ENCODE measurements around the gene NHSL2. TPM values are rescaled to one million over a fixed set of nuclear protein-coding genes. Genes with fewer than 3 reads are reported as not detected.
A peak's percentile ranks its signal among the peaks of the same experiment; 100 is the strongest.

The NHSL2 gene
- total and polyA plus RNA-seq, 8 donors, result under 0.01 to 6.4 (median 1.7) TPM

DNA sequence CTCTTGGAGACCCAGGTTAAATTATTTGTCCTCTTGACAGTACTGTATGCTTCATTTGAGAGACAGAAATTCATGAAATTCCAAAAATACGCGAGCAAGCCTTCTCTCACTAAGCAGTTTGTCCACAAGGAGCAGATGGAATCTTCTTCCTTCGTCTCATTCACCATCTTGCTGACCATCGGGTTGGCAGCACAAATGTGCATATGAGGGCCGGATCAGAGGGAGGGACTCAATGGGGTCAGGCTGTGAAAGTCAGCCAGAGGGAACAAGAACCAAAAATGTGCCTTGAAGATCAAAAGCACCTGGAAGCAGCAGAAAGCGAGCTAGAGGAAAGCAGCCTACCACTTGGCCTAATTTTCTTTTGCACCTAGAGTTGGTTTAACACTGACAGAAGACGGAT is 16.4 kb downstream of the NHSL2 start:
- H3K27me3 ChIP-seq, result peaks cover 0 to 3% (median 0%) of the 10 kb centered on the region in 3 donors
- no peak overlapping the region for H3K27ac ChIP-seq
- H3K4me1 ChIP-seq, result no peaks in the 10 kb centered on the region
- H3K9me3 ChIP-seq, result peaks cover 0 to 5% (median 0%) of the 10 kb centered on the region in 4 donors
- intact Hi-C loops (cut with DNase I; ENCODE audit: low total_unique reads), result no loop called here
- H3K36me3 ChIP-seq, result no peaks in the 10 kb centered on the region
- TF ChIP-seq POLR2AphosphoS5 (IDR thresholded peaks at IDR 0.05) (no peak), POLR2A (IDR thresholded peaks at IDR 0.05) (no peak), EP300 (IDR thresholded peaks at IDR 0.05) (no peak)
- TF ChIP-seq, protein P1, sequence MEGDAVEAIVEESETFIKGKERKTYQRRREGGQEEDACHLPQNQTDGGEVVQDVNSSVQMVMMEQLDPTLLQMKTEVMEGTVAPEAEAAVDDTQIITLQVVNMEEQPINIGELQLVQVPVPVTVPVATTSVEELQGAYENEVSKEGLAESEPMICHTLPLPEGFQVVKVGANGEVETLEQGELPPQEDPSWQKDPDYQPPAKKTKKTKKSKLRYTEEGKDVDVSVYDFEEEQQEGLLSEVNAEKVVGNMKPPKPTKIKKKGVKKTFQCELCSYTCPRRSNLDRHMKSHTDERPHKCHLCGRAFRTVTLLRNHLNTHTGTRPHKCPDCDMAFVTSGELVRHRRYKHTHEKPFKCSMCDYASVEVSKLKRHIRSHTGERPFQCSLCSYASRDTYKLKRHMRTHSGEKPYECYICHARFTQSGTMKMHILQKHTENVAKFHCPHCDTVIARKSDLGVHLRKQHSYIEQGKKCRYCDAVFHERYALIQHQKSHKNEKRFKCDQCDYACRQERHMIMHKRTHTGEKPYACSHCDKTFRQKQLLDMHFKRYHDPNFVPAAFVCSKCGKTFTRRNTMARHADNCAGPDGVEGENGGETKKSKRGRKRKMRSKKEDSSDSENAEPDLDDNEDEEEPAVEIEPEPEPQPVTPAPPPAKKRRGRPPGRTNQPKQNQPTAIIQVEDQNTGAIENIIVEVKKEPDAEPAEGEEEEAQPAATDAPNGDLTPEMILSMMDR (IDR thresholded peaks at IDR 0.05), result no peak
- H3K4me3 ChIP-seq, result no peak overlapping the region
- DNase-seq, result no peak
- WGBS, 5 donors, result 76 to 90% (median 82%) methylated on average over 7 of the region's 7 CpGs

DNA sequence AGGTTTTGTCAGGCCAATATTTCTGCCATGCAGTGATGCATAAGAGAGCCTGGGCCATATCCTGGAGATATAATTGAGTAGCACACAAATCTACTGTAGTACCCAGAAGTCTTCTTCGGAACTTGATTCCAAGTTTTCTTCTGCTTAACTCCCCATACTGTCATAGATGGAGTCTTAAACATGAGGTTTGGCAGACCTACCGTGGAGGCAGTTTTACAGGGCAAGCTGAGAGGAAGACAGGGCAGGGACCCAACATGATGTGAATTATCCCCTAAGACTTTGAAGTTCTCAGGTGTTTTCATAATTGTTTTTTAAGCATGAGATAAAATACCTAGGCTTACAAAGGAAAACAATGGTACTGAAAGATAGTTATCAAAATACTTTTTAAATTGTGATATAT is 18.2 kb downstream of the NHSL2 start:
- peaks cover 0 to 7% (median 0%) of the 10 kb centered on the region in 3 donors for H3K27me3 ChIP-seq
- intact Hi-C loops (cut with DNase I; ENCODE audit: low total_unique reads), result no loop called here
- peaks cover 0 to 5% (median 0%) of the 10 kb centered on the region in 4 donors for H3K9me3 ChIP-seq
- no peaks in the 10 kb centered on the region for H3K4me1 ChIP-seq
- WGBS, 5 donors, result 70 to 92% (median 82%) methylated on average over 2 of the region's 2 CpGs
- H3K27ac ChIP-seq, result no peak overlapping the region
- DNase-seq, result no peak
- H3K4me3 ChIP-seq, result no peak overlapping the region
- no peak for TF ChIP-seq POLR2A (IDR thresholded peaks at IDR 0.05)
- no peak for TF ChIP-seq POLR2AphosphoS5 (IDR thresholded peaks at IDR 0.05)
- TF ChIP-seq EP300 (IDR thresholded peaks at IDR 0.05), result no peak
- TF ChIP-seq, protein P1 (IDR thresholded peaks at IDR 0.05), result no peak
- no peaks in the 10 kb centered on the region for H3K36me3 ChIP-seq

DNA sequence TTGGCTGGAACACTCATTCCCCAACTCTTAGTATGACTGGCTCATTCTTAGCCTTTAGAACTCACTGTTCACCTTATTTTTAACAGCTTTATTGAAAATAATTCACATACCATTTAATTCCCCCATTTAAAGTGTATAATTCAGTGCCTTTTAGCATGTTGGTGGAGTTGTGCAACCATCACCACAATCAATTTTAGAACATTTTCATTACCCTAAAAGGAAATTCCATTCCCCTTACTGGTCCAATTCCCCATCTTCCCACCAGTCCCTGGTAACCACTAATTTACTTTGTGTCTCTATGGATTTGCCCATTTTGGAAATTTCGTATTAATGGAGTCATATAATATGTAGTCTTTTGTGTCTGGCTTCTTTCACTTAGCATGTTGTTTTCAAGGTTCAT is 19.7 kb downstream of the NHSL2 start:
- no peak for DNase-seq
- 76 to 95% (median 89%) methylated on average over 1 of the region's 1 CpG for WGBS, 5 donors
- H3K4me1 ChIP-seq, result no peaks in the 10 kb centered on the region
- intact Hi-C loops (cut with DNase I; ENCODE audit: low total_unique reads), result no loop called here
- no peak overlapping the region for H3K27ac ChIP-seq
- H3K9me3 ChIP-seq, result peaks cover 0 to 5% (median 0%) of the 10 kb centered on the region in 4 donors
- no peak for TF ChIP-seq EP300 (IDR thresholded peaks at IDR 0.05)
- TF ChIP-seq, protein P1 (IDR thresholded peaks at IDR 0.05), result no peak
- TF ChIP-seq POLR2A (IDR thresholded peaks at IDR 0.05), result no peak
- TF ChIP-seq POLR2AphosphoS5 (IDR thresholded peaks at IDR 0.05), result no peak
- H3K36me3 ChIP-seq, result no peaks in the 10 kb centered on the region
- H3K27me3 ChIP-seq, result peaks cover 0 to 10% (median 0%) of the 10 kb centered on the region in 3 donors
- H3K4me3 ChIP-seq, result no peak overlapping the region

DNA sequence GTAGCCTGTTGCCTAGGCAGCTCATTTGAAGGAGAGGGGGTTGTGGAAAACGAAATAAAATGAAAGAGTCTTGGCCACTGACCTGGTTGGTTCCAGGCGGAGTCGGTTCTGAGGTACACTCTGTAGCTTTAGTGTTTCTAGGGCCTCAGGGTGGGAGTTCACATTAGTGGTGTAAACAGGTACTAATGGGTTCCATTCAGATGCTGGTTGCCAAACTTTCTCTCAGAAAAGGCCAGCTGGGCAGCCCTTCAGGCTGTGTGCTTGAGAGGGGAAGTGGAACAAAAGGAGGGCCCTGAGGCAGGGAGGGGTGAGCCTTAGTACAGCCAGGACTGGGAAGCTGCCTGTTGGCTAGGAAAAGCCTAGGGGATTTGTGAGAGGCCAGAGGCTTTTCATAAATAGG is 24.8 kb downstream of the NHSL2 start:
- Histone ChIP-seq H3K9me3 (peaks cover 0 to 2% (median 0%) of the 10 kb centered on the region in 4 donors), H3K4me3 (no peak overlapping the region), H3K27me3 (peaks cover 0 to 8% (median 0%) of the 10 kb centered on the region in 3 donors), H3K4me1 (no peaks in the 10 kb centered on the region), H3K36me3 (no peaks in the 10 kb centered on the region), H3K27ac (peak overlapping the region in 1 of 5 donors; percentile 44)
- DNase-seq, result peak in 1 of 2 donors; percentile 41
- 52 to 74% (median 61%) methylated on average over 3 of the region's 3 CpGs for WGBS, 5 donors
- no peak for TF ChIP-seq POLR2AphosphoS5 (IDR thresholded peaks at IDR 0.05)
- TF ChIP-seq POLR2A (IDR thresholded peaks at IDR 0.05), result no peak
- TF ChIP-seq, protein P1 (IDR thresholded peaks at IDR 0.05), result no peak
- no peak for TF ChIP-seq EP300 (IDR thresholded peaks at IDR 0.05)
- intact Hi-C loops (cut with DNase I; ENCODE audit: low total_unique reads), result no loop called here
